WTC11 (cell line): ENCODE data around the gene PRPF40B.

ENCODE experiments used
- CREB1 ChIP-seq: sonication (generic); formaldehyde crosslinking; IDR thresholded peaks from 2 replicates; pipeline ENCODE4 v1.8.0; 2023; ENCODE audit warnings: mild to moderate bottlenecking, missing genetic modification reagents
- MYBL2 ChIP-seq: sonication (generic); formaldehyde crosslinking; IDR thresholded peaks from 2 replicates; pipeline ENCODE4 v1.8.1; 2023; ENCODE audit warnings: mild to moderate bottlenecking, moderate library complexity, missing genetic modification reagents
- SMAD3 ChIP-seq: sonication (generic); formaldehyde crosslinking; IDR thresholded peaks from 2 replicates; pipeline ENCODE4 v1.8.0; 2022; ENCODE audit warnings: missing genetic modification reagents, mild to moderate bottlenecking, borderline replicate concordance

DNA sequence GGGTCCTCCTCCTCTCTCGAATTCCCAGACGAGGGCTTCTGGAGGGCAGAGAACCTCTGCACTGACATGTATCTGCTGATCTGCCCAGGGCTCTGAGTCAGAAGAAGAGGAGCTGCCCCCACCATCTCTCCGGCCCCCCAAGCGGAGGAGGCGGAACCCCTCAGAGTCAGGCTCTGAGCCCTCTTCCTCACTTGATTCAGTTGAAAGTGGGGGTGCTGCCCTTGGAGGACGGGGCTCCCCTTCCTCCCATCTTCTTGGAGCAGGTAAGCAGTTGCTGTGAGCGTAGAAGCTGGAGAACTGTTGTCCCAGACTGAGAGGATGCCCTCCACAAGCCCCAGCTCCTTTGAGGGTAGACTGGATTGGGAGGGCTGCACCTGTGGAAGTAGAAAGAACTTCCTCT, 19.8 kb downstream of the PRPF40B start:
- TF ChIP-seq CREB1 (CRISPR knock-in tag) (no peak), SMAD3 (no peak), MYBL2 (CRISPR knock-in tag) (no peak)
